A673 (cell line): ENCODE results near the gene TCP11L2. TPM values are rescaled to one million over a fixed set of nuclear protein-coding genes. Genes with fewer than 3 reads are reported as not detected.

Source experiments
- BruUV-seq: library from RNA; stranded (reverse); fragments of 400-500 nt; replicated peaks from 2 replicates; lab custom pipeline; 2021; lab: Mats Ljungman, UMichigan
- CTCF ChIA-PET: fragments of 300-600 bp; sonication (Branson Sonifier 250); formaldehyde crosslinking; loops from one replicate; lab custom pipeline; 2022; ENCODE audit warnings: antibody characterized with exemption; lab: Charles Lee
- POLR2A ChIA-PET: fragments of 300-600 bp; sonication (Branson Sonifier 250); formaldehyde crosslinking; loops from one replicate; lab custom pipeline; 2022; ENCODE audit warnings: antibody characterized with exemption; ENCODE audit not compliant: low non-redundant PET; lab: Charles Lee
- DNase-seq: peaks from one replicate; pipeline ENCODE4 v3.0.0-alpha.2; 2015; ENCODE audit warnings: low spot score
- H3K27ac ChIP-seq: fragments of 200-600 bp; sonication (generic); 2 replicates; pipeline ENCODE4 v1.5.1; 2016; ENCODE audit warnings: mixed run types, low read depth, mild to moderate bottlenecking, mixed read lengths, antibody characterized with exemption, low read length; ENCODE audit not compliant: poor library complexity, severe bottlenecking
- H3K27me3 ChIP-seq: fragments of 200-600 bp; sonication (generic); replicated peaks from 2 replicates; pipeline ENCODE4 v1.6.1; 2017; ENCODE audit warnings: mixed run types, low read depth, mild to moderate bottlenecking, mixed read lengths, antibody characterized with exemption, low read length; ENCODE audit not compliant: insufficient read depth, poor library complexity
- H3K36me3 ChIP-seq: fragments of 200-600 bp; sonication (generic); 2 replicates; pipeline ENCODE4 v1.6.1; 2016; ENCODE audit warnings: mixed run types, mild to moderate bottlenecking, mixed read lengths, antibody characterized with exemption, low read length; ENCODE audit not compliant: insufficient read depth, poor library complexity, severe bottlenecking
- H3K4me1 ChIP-seq: fragments of 200-600 bp; sonication (generic); 2 replicates; pipeline ENCODE4 v1.6.1; 2017; ENCODE audit warnings: mixed run types, mild to moderate bottlenecking, mixed read lengths, antibody characterized with exemption, low read length; ENCODE audit not compliant: insufficient read depth, poor library complexity, severe bottlenecking
- H3K4me3 ChIP-seq: fragments of 200-600 bp; sonication (generic); 2 replicates; pipeline ENCODE4 v1.5.1; 2016; ENCODE audit warnings: low read depth, mixed run types, mild to moderate bottlenecking, mixed read lengths, low read length; ENCODE audit not compliant: poor library complexity, severe bottlenecking
- H3K9me3 ChIP-seq: fragments of 200-600 bp; sonication (generic); 2 replicates; pipeline ENCODE4 v1.6.1; 2016; ENCODE audit warnings: mixed run types, low read depth, mild to moderate bottlenecking, mixed read lengths, antibody characterized with exemption, low read length; ENCODE audit not compliant: poor library complexity, severe bottlenecking
- EZH2 ChIP-seq: fragments of 200-600 bp; sonication (generic); IDR thresholded peaks from 2 replicates; pipeline ENCODE4 v1.6.1; 2017; ENCODE audit warnings: borderline replicate concordance, low read depth, mild to moderate bottlenecking, mixed read lengths, antibody characterized with exemption, low read length; ENCODE audit not compliant: poor library complexity, severe bottlenecking
- intact Hi-C: fragments of 100-400 bp; cut with micrococcal nuclease; formaldehyde crosslinking; loops from one replicate; pipeline ENCODE4 v1.10.0; 2022; ENCODE audit not compliant: unreplicated experiment
- total RNA-seq: library from RNA; stranded (reverse); gene quantifications from 2 replicates; pipeline ENCODE4 v1.2.3, GENCODE V29; 2021
- TF ChIP-seq, protein P1 (sequence below): fragments of 300-800, 200-600 bp; sonication (generic); conservative IDR thresholded peaks from 2 replicates; pipeline ENCODE4 v1.5.1; 2017; ENCODE audit warnings: low read depth, mild to moderate bottlenecking, antibody characterized with exemption, low read length, moderate library complexity, mixed read lengths

The TCP11L2 gene
- total RNA-seq, 1 experiment from 2014 or later = 0.39 TPM

DNA sequence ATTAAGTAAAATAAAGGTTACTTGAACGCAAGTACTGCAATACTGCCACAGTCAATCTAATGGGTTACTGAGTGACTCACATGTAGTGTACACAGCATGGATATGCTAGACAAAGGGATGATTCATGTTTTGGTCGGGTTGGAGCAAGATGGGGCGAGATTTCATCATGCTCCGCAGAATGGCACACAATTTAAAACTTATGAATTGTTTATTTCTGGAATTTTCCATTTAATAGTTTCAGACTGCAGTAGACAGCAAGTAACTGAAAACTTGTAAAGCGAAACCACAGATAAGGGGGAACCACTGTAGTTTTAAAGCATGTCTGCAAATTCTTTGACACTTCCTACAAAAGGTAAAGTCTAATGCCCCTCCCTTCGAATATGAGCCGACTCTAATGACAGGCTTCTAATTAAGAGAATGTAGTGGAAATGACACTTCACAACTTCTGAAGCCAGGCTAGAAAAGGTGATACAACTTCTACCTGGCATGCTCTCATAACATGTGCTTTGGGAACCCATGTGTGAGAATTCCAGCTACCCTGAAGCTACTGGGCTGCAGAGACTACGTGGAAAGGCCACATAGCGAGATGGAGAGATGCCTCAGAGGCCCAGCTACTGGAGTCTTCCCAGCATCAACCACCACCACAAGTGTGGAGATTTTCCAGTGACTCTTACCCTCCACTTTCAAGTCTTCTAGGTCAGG, 13.9 kb upstream of the TCP11L2 start:
- intact Hi-C loops = no loop called here
- Histone ChIP-seq H3K9me3 (no peaks in the 10 kb centered on the region), H3K27ac (no peak overlapping the region), H3K4me3 (no peak overlapping the region), H3K4me1 (no peaks in the 10 kb centered on the region), H3K36me3 (no peaks in the 10 kb centered on the region), H3K27me3 (no peaks in the 10 kb centered on the region)
- POLR2A ChIA-PET = no interaction called here
- TF ChIP-seq EZH2 = no peak
- TF ChIP-seq, protein P1, sequence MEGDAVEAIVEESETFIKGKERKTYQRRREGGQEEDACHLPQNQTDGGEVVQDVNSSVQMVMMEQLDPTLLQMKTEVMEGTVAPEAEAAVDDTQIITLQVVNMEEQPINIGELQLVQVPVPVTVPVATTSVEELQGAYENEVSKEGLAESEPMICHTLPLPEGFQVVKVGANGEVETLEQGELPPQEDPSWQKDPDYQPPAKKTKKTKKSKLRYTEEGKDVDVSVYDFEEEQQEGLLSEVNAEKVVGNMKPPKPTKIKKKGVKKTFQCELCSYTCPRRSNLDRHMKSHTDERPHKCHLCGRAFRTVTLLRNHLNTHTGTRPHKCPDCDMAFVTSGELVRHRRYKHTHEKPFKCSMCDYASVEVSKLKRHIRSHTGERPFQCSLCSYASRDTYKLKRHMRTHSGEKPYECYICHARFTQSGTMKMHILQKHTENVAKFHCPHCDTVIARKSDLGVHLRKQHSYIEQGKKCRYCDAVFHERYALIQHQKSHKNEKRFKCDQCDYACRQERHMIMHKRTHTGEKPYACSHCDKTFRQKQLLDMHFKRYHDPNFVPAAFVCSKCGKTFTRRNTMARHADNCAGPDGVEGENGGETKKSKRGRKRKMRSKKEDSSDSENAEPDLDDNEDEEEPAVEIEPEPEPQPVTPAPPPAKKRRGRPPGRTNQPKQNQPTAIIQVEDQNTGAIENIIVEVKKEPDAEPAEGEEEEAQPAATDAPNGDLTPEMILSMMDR = no peak
- peak; percentile 44 for DNase-seq
- CTCF ChIA-PET = no interaction called here
- no TSS peak for BruUV-seq

DNA sequence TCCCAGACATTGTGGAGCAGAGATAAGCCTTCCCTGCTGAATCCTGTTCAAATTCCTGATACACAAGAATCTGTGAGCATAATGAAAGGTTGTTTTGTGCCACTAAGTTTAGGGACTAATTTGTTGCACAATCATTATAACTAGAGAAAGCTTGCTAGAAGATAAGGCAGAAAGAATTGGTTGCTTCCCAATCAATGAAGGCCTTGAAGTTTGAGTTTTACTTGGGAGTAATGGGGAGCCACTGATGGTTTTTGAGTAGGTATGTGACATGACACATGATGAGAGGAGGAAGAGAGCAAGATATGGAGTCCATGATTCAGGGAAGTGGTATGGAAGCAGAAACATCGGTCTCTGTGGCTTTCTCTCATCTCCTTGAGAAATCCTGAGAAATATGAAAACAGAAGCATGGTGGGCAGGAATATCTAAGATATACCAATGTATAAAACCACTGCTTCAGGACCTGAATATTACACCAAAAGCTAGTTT, 13.3 kb upstream of the TCP11L2 start:
- no peak overlapping the region for H3K4me3 ChIP-seq
- DNase-seq = no peak
- ChIA-PET POLR2A (no interaction called here), CTCF (no interaction called here)
- H3K27ac ChIP-seq = no peak overlapping the region
- H3K27me3 ChIP-seq = no peaks in the 10 kb centered on the region
- H3K36me3 ChIP-seq = no peaks in the 10 kb centered on the region
- no peaks in the 10 kb centered on the region for H3K9me3 ChIP-seq
- TF ChIP-seq, protein P1 = no peak
- TF ChIP-seq EZH2 = no peak
- no peaks in the 10 kb centered on the region for H3K4me1 ChIP-seq
- no TSS peak for BruUV-seq
- intact Hi-C loops = no loop called here

DNA sequence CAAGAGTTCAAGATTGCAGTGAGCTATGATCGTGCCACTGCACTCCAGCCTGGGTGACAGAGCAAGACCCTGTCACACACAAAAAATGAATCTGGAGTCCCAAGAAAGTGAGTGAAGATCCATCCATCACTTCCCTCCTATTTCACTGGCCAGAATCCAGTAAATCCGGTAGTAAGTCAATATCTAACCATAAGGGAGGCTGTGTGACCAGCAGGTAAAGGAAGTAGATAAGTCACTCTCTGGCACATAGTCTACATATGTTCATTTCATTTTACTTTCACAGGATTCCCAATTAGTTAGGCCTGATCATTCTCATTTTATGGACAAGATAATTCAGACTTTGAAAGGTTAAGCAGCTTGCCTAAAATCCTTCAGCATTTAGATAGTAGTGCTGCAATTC, 11.9 kb upstream of the TCP11L2 start:
- TF ChIP-seq EZH2 = no peak
- TF ChIP-seq, protein P1 = no peak
- H3K9me3 ChIP-seq = no peaks in the 10 kb centered on the region
- ChIA-PET CTCF (no interaction called here), POLR2A (no interaction called here)
- BruUV-seq = no TSS peak
- no peaks in the 10 kb centered on the region for H3K27me3 ChIP-seq
- H3K4me1 ChIP-seq = no peaks in the 10 kb centered on the region
- no peak for DNase-seq
- H3K27ac ChIP-seq = no peak overlapping the region
- H3K36me3 ChIP-seq = no peaks in the 10 kb centered on the region
- intact Hi-C loops = no loop called here
- H3K4me3 ChIP-seq = no peak overlapping the region
